K562 (cell line): ENCODE data around the gene NR0B2.

Experiments
- SMC3 ChIP-seq: conservative IDR thresholded peaks from 2 replicates; pipeline ENCODE4 v1.6.1; 2011; ENCODE audit warnings: low read depth, low read length, improper control_type of control experiment; ENCODE audit not compliant: insufficient read depth
- TEAD2 ChIP-seq: fragments of 450-650 bp; IDR thresholded peaks from 2 replicates; pipeline ENCODE4 v1.6.1; 2016; ENCODE audit warnings: missing genetic modification characterization, control low read depth, missing compliant biosample characterization
- TRIM28 ChIP-seq: fragments of 450-650 bp; IDR thresholded peaks from 2 replicates; pipeline ENCODE4 v1.6.1; 2017
- UBTF ChIP-seq, 2 experiments: IDR thresholded peaks; 2 replicates each; pipeline ENCODE4 v1.6.1; 2012; ENCODE audit warnings: improper control_type of control experiment in 2 of 2, low read depth in 2 of 2, low read length in 2 of 2, borderline replicate concordance in 1 of 2
- ZNF274 ChIP-seq: IDR thresholded peaks from 2 replicates; pipeline ENCODE4 v1.6.1; 2011; ENCODE audit warnings: low read depth, mild to moderate bottlenecking, low read length, moderate library complexity, borderline replicate concordance

GRCh38 chr1:26912147-26912490, 1.7 kb downstream of the NR0B2 start:
- TF ChIP-seq UBTF (IDR thresholded peaks at IDR 0.05; ENCODE audit: borderline replicate concordance in 1 of 2, low read depth in 2 of 2, low read length in 2 of 2) (no peak), ZNF274 (no peak), SMC3 (no peak), TEAD2 (tag) (no peak), TRIM28 (no peak)
